GM18511 (cell line): ENCODE measurements around the gene TLR6.
"Not testable (repeated sequence)": the region's sequence is repeated elsewhere in the genome, so short reads cannot be mapped to it uniquely, and the experiment has no call there.

Experiments
- ATAC-seq: cut with Tn5 transposase; IDR thresholded peaks from one replicate; pipeline ENCODE4 v1.9.1; 2021; ENCODE audit warnings: mild to moderate bottlenecking, moderate library complexity; ENCODE audit not compliant: unreplicated experiment

TLR6 gene

DNA sequence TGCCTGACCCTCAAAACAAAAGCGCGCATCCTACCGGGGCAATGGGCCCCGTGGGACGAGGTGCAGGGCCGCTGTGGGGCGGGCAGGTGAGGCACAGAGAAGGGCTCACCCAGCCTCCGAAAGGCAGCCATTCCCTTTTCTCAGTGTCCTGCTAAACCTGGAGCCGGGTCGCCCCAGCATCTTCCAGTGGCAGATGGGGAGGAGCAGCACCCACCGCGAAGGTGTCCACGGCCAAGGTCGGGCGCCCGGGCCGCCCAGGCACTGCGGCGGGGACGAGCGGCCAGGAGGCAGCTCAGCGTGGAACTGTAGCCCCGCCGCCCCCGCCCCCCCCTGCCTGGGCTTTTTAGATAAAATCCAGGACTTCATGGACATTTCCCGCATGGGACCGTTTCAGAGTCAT is 32.9 kb downstream of the TLR6 start:
- ATAC-seq = no peak

- ATAC-seq = no peak
These were observed 33.8 kb downstream of the TLR6 start for GRCh38 chr4:38822748-38823303.

DNA sequence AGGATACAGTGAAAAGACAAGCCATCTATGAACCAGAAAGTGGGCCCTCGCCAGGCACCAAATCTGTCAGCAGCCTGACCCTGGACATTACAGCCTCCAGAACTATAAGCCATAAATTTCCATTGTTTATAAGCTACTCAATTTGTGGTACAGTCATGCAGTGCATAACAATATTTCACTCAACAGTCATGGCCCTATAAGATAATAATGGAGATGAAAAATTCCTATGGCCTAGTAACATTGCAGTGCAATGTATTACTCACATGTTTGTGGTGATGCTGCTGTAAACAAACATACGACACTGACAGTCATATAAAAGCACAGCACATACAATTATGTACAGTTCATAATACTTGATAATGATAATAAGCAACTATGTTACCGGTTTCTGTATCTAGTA is 34.9 kb downstream of the TLR6 start:
- ATAC-seq = no peak

DNA sequence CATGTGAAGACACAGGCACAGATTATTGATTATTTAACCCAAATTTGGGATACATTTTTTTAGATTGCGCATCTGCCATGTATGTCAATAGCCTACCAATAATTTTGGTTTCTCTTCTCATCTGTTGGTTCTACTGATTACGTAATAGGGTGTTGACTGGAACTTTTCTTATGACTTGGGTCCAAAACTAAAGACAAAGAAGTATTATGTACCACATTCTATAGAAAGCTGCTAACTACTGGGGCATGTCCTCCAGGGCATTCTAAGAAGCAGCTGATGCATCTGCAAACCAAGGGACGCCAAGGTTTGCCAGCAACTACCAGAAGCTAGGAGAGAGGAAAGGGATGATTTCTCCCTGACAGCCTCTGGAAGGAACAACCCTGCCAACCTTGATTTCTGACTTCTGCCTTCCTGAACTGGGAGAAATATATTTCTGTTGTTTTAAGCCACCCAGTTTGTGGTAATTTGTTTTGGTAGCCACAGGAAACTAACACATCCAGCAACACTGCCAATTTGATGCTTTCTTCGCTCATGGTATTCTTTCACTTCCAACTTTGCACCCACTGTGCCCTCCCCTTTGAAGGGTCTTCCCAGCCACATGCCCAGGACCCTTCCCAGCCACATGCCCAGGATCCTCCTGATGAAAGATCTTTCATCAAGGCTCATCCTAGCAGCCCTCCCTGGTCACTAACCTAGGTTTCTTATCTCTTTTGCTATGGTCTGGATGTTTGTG is 36.1 kb downstream of the TLR6 start:
- ATAC-seq = peak; percentile 56

DNA sequence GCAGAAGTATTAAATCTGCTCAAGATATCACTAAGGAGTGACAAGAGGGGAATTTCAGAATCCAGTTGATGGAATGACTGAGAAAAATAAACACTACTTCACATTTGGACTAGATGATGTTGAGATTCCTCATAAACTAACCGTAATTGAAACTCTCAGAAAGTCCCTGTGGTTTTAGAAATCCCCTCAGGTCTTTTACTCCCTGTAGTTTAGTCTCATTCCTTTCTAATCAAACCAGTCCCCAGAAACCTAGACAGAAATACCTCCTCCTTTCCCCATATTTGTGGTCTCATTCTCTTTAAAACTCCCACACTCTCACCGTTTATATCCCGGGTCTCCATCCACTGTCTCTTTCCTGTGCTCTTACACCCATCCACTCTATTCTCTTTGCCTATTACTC is 37.0 kb downstream of the TLR6 start:
- ATAC-seq = no peak

DNA sequence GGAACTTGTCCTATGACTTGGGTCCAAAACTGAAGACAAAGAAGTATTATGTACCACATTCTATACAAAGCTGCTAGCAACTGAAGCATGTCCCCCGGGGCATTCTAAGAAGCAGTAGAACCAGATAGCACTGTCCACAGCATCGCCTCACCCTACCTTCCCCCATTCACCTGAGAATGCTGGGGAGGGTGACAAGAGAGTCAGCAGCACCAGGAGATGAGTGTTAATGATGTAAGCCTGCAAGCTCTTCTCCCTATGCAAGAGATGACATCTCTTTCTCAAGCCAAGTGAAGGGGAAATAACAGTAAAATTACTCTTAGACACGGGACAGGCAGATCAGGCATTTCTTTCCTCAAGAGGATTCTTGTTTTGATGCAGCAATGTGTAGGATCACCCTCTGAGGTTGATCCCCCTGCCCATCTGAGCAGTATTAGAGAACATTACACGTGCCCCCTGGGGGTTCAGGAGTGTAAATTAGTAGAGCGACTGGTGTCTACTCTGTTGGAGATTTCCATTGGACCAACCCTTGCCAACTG is 38.1 kb downstream of the TLR6 start:
- ATAC-seq = peak; percentile 64

DNA sequence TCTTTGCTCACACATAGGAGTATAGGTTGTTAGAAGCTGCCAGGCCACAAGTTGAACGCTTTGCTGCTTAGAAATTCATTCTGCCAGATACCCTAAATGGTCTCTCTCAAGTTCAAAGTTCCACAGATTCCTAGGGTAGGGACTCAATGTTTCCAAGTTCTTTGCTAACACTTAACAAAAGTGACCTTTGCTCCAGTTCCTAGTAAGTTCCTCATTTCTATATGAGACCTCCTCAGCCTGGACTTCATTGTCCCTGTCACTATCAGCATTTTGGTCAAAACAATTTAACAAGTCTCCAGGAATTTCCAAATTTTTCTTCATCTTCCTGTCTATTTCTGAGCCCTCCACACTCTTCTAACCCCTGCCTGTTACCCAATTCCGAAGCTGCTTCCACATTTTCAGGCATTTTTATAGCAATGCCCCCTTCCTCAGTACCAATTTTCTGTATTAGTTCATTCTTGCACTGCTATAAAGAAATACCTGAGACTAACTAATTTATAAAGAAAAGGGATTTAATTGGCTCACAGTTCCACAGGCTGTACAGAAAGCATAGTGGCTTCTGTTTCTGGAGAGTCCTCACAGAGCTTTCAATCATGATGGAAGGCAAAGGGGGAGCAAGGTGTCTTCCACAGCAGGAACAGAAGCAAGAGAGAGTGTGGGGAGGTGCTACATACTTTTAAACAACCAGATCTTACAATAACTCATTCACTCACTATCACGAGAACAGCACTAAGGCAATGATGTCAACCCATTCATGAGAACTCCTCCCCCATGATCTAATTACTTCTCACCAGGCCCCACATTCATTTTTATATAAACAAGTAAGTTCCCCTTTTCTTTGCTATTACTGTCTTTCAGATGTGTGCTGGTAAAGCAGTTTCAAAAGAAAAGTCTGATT is 40.5 kb downstream of the TLR6 start:
- no peak for ATAC-seq

DNA sequence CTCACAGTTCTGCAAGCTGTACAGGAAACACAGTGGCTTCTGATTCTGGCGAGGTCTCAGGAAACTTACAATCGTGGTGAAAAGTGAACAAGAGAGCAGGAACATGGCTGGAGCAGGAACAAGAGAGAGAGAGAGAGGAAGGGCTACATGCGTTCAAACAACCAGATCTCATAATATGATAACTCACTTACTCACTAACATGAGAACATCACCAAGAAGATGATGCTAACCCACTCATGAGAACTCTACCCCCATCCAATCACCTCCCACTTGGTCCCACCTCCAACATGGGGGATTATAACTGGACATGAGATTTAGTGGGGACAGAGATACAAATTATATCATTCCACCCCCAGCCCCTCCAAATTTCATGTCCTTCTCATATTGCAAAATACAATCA is 42.2 kb downstream of the TLR6 start:
- no peak for ATAC-seq

DNA sequence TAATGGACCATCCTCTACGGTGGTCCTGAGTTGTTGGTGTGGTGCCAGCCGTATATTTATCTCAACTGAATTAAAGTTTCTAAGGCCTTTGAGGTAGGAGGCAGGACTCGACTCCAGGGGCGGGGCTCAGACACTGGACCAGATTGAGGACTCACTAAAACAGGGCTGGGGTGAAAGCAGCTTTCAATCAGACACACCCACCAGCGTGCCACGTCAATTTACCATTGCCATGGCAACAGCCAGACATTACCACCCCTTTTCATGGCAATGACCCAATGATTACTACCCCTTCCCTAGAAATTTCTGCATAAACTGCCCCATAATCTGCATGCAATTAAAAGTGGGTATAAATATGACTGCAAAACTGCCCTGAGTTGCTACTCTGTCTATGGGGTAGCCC is 45.3 kb downstream of the TLR6 start:
- no peak for ATAC-seq

DNA sequence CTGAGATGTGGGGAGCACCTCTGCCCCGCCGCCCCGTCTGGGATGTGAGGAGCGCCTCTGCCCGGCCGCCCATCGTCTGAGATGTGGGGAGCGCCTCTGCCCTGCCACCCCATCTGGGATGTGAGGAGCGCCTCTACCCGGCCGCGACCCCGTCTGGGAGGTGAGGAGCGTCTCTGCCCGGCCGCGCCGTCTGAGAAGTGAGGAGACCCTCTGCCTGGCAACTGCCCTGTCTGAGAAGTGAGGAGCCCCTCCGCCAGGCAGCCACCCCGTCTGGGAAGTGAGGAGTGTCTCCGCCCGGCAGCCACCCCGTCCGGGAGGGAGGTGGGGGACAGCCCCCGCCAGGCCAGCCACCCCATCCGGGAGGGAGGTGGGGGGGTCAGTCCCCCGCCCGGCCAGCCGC is 49.2 kb downstream of the TLR6 start:
- not testable (repeated sequence) for ATAC-seq

GRCh38 chr4:38806251-38806650 is 50.4 kb downstream of the TLR6 start:
- ATAC-seq = not testable (repeated sequence)

- ATAC-seq = peak; percentile 87
These were observed 51.0 kb downstream of the TLR6 start for GRCh38 chr4:38805530-38806145.

- ATAC-seq = peak; percentile 45
These were observed 51.8 kb downstream of the TLR6 start, which contains the start of gene TLR1 for GRCh38 chr4:38804654-38805295. TSS of gene TLR1 (minus strand) at chr4:38804791. CDS start at chr4:38798831, 5,960 bp downstream.

GRCh38 chr4:38803833-38804653 is 52.6 kb downstream of the TLR6 start:
- ATAC-seq = peak; percentile 55

DNA sequence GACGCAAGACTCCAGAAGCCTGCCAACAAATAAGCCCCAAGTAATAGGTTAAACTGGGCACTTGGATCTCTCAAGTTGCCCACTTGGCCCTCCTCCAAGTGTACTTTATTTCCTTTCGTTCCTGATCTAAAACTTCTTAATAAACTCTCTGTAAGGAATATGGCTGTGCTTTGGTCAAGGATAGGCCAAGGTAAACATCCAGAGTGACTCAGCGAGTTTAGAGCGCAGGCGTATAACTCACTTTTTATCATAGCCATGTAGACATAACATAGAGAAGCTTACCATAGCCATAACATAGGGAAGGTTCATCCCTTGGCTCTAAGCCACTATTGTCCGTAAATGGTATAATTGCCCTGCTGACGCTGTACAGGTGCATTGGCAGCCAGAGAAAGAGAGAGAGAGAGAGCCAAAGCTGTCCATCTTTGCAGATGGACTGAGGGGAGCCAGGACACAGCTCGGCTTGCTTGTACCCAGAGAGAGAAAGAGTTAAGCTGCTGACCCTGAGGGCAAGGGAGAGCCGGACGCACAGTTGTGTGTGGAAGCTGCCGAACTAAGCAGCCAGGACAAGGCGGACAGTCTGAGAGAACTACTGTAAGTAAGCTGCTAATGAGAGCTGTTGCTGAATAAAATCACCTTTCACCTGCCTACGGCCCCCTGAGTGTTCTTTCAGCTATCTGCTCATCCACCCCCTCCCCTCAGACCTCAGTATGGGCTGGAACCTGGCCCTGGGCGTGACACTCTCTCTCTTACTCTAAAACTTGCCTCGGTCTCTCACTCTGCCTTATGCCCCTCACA is 53.9 kb downstream of the TLR6 start:
- no peak for ATAC-seq

DNA sequence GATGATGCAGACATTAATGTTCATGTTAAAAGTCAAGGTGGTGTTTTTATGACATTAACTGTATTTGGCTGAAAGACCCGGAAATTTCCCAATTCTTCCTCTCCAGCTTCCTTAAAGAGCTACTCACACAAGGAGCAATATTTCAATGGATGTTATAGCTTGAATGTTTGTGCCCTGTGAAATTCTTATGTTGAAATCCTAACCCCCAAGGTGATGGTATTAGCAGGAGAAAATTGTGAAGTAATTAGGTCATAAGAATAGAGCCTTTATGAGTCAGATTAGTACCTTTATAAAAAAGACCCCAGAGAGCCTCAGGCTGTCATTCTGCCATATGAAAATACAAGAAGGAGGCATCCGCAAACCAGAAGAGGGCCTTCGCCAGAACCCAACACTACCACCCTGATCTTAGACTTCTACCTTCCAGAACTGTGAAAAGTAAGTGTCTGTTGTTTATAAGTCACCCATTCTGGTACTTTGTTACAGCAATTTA is 55.6 kb downstream of the TLR6 start:
- no peak for ATAC-seq

GRCh38 chr4:38800366-38800765 is 56.3 kb downstream of the TLR6 start:
- no peak for ATAC-seq

GRCh38 chr4:38795087-38795486 is 61.5 kb downstream of the TLR6 start:
- no peak for ATAC-seq

GRCh38 chr4:38794051-38794450 is 62.6 kb downstream of the TLR6 start:
- no peak for ATAC-seq
